ENCODE results near the gene ZNF726. TPM values are rescaled to one million over a fixed set of nuclear protein-coding genes. Genes with fewer than 3 reads are reported as not detected.

ZNF726 gene
- polyA plus RNA-seq, 2 of the 4 experiments (the other 2 are of a cell fraction): 1.3 to 2.1 TPM

- POLR2A ChIA-PET: no interaction called here
- H3K9me3 ChIP-seq: peaks cover 42% of the 10 kb centered on the region; the same call in 2 of the 3 replicates
- no peak overlapping the region for H3K4me3 ChIP-seq
- ATAC-seq (no peak), FAIRE-seq (peak; percentile 80), DNase-seq (ENCODE audit: low read depth in 1 of 2, low spot score in 1 of 2) (no peak)
- no peak overlapping the region for H3K27ac ChIP-seq
- CTCF ChIA-PET: no interaction called here
- TF ChIP-seq HOXB13 (CRISPR knock-in tag; IDR thresholded peaks at IDR 0.05; ENCODE audit: low read depth) (no peak), CBX8 (IDR thresholded peaks at IDR 0.05) (no peak)
- TF ChIP-seq, protein P1, sequence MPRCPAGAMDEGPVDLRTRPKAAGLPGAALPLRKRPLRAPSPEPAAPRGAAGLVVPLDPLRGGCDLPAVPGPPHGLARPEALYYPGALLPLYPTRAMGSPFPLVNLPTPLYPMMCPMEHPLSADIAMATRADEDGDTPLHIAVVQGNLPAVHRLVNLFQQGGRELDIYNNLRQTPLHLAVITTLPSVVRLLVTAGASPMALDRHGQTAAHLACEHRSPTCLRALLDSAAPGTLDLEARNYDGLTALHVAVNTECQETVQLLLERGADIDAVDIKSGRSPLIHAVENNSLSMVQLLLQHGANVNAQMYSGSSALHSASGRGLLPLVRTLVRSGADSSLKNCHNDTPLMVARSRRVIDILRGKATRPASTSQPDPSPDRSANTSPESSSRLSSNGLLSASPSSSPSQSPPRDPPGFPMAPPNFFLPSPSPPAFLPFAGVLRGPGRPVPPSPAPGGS (IDR thresholded peaks at IDR 0.05): no peak
- H3K4me2 ChIP-seq: no peak overlapping the region
- 34% methylated on average over 1 of the region's 1 CpG for WGBS (ENCODE audit: missing lambda C conversion rate)
- no peaks in the 10 kb centered on the region for H3K4me1 ChIP-seq
Observed at GRCh38 chr19:23943411-23943810, 28.7 kb downstream of the ZNF726 start.

- no peaks in the 10 kb centered on the region for H3K4me1 ChIP-seq
- ATAC-seq (no peak), DNase-seq (ENCODE audit: low read depth in 1 of 2, low spot score in 1 of 2) (no peak), FAIRE-seq (peak; percentile 13)
- peaks cover 34% of the 10 kb centered on the region for H3K9me3 ChIP-seq
- no peak overlapping the region for H3K4me3 ChIP-seq
- H3K27ac ChIP-seq: no peak overlapping the region
- no peak overlapping the region for H3K4me2 ChIP-seq
- ChIA-PET POLR2A (no interaction called here), CTCF (no interaction called here)
- no peak for TF ChIP-seq FOSL2 (IDR thresholded peaks at IDR 0.05)
- TF ChIP-seq FOSL2 (CRISPR knock-in tag; IDR thresholded peaks at IDR 0.05): no peak
- TF ChIP-seq, protein P2, sequence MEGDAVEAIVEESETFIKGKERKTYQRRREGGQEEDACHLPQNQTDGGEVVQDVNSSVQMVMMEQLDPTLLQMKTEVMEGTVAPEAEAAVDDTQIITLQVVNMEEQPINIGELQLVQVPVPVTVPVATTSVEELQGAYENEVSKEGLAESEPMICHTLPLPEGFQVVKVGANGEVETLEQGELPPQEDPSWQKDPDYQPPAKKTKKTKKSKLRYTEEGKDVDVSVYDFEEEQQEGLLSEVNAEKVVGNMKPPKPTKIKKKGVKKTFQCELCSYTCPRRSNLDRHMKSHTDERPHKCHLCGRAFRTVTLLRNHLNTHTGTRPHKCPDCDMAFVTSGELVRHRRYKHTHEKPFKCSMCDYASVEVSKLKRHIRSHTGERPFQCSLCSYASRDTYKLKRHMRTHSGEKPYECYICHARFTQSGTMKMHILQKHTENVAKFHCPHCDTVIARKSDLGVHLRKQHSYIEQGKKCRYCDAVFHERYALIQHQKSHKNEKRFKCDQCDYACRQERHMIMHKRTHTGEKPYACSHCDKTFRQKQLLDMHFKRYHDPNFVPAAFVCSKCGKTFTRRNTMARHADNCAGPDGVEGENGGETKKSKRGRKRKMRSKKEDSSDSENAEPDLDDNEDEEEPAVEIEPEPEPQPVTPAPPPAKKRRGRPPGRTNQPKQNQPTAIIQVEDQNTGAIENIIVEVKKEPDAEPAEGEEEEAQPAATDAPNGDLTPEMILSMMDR (IDR thresholded peaks at IDR 0.05): no peak
- TF ChIP-seq HOXB5 (CRISPR knock-in tag; IDR thresholded peaks at IDR 0.05): no peak
- TF ChIP-seq, protein P1 (IDR thresholded peaks at IDR 0.05): no peak
- no peak for TF ChIP-seq EHF (CRISPR knock-in tag; IDR thresholded peaks at IDR 0.05)
- no peak for TF ChIP-seq ELK1 (IDR thresholded peaks at IDR 0.05; ENCODE audit: low read depth, low read length)
- no peak for TF ChIP-seq POLR2A (IDR thresholded peaks at IDR 0.05; ENCODE audit: low read length)
- TF ChIP-seq CBX2 (IDR thresholded peaks at IDR 0.05; ENCODE audit: borderline replicate concordance, low read depth): no peak
- TF ChIP-seq HEYL (CRISPR knock-in tag; IDR thresholded peaks at IDR 0.05): no peak
Observed at GRCh38 chr19:23946569-23946968, 31.9 kb downstream of the ZNF726 start.

DNA sequence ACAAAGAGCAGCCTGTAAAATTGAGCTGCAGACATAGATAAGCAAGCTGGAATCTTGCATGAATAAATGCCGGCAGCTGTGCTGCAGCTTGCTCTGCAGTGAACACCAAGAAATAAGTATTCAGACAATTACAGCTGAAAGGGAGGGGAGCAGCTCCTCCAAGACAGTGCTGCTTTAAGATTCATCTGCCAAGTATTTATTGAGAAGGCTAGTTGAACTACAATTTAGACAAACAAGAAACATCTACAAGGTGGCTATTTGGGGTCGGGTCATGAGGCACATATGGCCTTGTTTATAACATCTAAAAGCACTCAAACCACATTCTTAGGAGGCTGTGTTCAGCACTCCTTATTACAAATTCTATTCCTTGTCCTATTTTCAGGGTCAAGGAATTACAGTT lies 34.9 kb downstream of the ZNF726 start:
- Histone ChIP-seq H3K4me2 (no peak overlapping the region), H3K27ac (no peak overlapping the region), H3K4me1 (no peaks in the 10 kb centered on the region), H3K4me3 (no peak overlapping the region), H3K9me3 (peaks cover 33% of the 10 kb centered on the region)
- no peak for FAIRE-seq
- TF ChIP-seq EHF (CRISPR knock-in tag; IDR thresholded peaks at IDR 0.05) (no peak), CEBPB (IDR thresholded peaks at IDR 0.05) (no peak), KDM1A (IDR thresholded peaks at IDR 0.05; ENCODE audit: low read depth) (no peak), ESRRA (IDR thresholded peaks at IDR 0.05; ENCODE audit: borderline replicate concordance, low read length) (no peak), ZFP36 (IDR thresholded peaks at IDR 0.05; ENCODE audit: borderline replicate concordance, partially characterized antibody) (no peak), KDM5A (IDR thresholded peaks at IDR 0.05) (no peak), HMGXB4 (CRISPR knock-in tag; IDR thresholded peaks at IDR 0.05; ENCODE audit: borderline replicate concordance) (no peak), HDAC2 (IDR thresholded peaks at IDR 0.05) (no peak), POLR2A (IDR thresholded peaks at IDR 0.05; ENCODE audit: low read length) (no peak), EHMT2 (IDR thresholded peaks at IDR 0.05; ENCODE audit: low read depth) (no peak), SREBF2 (IDR thresholded peaks at IDR 0.05) (no peak), FOXS1 (CRISPR knock-in tag; IDR thresholded peaks at IDR 0.05) (no peak)
- TF ChIP-seq, protein P3, sequence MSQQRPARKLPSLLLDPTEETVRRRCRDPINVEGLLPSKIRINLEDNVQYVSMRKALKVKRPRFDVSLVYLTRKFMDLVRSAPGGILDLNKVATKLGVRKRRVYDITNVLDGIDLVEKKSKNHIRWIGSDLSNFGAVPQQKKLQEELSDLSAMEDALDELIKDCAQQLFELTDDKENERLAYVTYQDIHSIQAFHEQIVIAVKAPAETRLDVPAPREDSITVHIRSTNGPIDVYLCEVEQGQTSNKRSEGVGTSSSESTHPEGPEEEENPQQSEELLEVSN (IDR thresholded peaks at IDR 0.05; ENCODE audit: borderline replicate concordance, low read depth): no peak
- TF ChIP-seq, protein P4, sequence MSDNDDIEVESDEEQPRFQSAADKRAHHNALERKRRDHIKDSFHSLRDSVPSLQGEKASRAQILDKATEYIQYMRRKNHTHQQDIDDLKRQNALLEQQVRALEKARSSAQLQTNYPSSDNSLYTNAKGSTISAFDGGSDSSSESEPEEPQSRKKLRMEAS (IDR thresholded peaks at IDR 0.05): no peak
- ATAC-seq: no peak
- ChIA-PET POLR2A (no interaction called here), CTCF (no interaction called here)
- 20% methylated on average over 2 of the region's 2 CpGs for WGBS (ENCODE audit: missing lambda C conversion rate)
- no peak for DNase-seq (ENCODE audit: low read depth in 1 of 2, low spot score in 1 of 2)

All from A549 (cell line).